Measurements from ENCODE around the gene EXTL1.
A peak's percentile ranks its signal among the peaks of the same experiment; 100 is the strongest.

EXTL1 gene

DNA sequence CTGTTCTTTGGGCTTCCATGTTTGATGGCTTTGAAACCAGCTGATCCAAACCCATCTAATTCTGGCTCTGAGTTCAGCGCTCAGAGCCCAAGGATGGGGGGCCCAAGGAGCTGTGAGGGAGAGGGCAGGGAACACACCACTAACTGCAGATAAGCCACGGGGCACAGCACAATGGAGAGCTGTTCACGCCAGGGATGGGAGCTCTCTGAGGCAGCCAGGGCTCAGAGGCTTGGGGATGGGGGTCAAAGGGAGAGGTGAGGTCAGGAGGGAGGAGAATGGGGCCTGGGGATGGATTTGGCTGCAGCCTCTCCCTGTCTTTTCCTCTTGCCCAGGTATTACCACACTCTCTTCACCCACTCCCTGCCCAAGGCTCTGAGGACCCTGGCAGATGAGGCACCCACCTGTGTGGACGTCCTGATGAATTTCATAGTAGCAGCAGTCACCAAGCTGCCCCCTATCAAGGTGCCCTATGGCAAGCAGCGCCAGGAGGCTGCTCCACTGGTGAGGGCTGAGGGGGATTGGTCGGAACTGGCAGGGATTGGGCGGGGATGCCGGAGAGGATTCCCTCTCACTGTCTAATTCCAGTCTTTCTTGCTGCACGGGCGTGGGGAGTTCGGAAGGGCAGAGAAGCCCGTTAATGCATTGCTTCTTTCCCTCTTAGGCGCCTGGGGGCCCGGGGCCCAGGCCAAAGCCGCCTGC, 13.1 kb downstream of the EXTL1 start:
- Histone ChIP-seq H3K27me3 (peaks cover 0 to 10% (median 0%) of the 10 kb centered on the region in 11 experiments; a peak in 6 of 22 replicates), H3K36me3 (no peaks in the 10 kb centered on the region), H3K4me1 (peaks cover 13 to 33% (median 20%) of the 10 kb centered on the region in 10 experiments), H4K20me1 (no peaks in the 10 kb centered on the region; a peak in 1 of 22 replicates), H3K27ac (no peak overlapping the region), H3K4me2 (peak overlapping the region; percentile 90 to 99 (median 95)), H3K9me3 (replicated peaks in 1 of 11) (no peaks in the 10 kb centered on the region), H3K4me3 (peak overlapping the region; percentile 67 to 83 (median 74)), H3K9ac (peak overlapping the region in 10 of 11 experiments; percentile 64 to 80 (median 76); a peak in 20 of 22 replicates)
- TF ChIP-seq Cebpa-rat (IDR thresholded peaks at IDR 0.05), result no peak

DNA sequence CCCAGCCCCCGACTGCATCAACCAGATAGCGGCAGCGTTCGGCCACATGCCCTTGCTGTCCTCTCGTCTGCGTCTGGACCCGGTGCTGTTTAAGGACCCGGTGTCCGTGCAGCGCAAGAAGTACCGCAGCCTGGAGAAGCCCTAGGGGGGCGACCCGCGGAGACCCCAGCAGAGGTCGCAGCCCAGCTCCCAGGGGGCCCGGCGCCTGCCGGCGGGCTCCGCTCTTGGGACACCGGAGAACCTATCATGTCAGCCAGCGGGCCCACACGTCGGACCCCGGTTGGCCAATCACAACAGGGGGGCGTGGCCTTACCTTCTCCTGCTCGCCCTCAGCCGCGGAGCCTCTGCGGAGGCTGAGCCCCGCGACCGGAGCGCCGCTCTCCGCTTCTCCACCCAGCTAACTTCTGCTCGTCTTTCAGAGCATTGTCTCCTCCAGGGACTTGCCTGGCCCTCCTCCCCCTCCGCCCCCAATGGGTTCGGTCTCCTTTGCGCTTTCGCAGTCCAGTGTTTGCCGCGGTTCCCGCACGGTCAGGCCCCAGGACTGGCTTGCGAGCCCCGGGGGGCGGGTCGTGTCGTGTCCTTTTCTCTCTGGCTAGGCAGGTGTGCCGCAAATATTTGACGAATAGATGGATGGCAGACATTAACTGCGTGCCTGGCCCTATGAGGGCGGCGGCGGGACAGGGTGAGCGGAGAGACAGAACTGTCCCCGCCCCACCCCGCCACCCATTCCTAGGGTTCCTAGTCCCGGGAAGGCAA, 13.8 kb downstream of the EXTL1 start:
- no peak for TF ChIP-seq Cebpa-rat (IDR thresholded peaks at IDR 0.05)
- Histone ChIP-seq H3K4me3 (peak overlapping the region; percentile 67 to 83 (median 74)), H3K27me3 (peaks cover 0 to 10% (median 0%) of the 10 kb centered on the region in 11 experiments; a peak in 6 of 22 replicates), H4K20me1 (no peaks in the 10 kb centered on the region), H3K27ac (peak overlapping the region in 10 of 11 experiments; percentile 8 to 56 (median 42); a peak in 12 of 22 replicates), H3K36me3 (no peaks in the 10 kb centered on the region), H3K9ac (peak overlapping the region; percentile 64 to 80 (median 76)), H3K4me1 (peaks cover 13 to 35% (median 21%) of the 10 kb centered on the region in 10 experiments), H3K9me3 (replicated peaks in 1 of 11) (no peaks in the 10 kb centered on the region), H3K4me2 (peak overlapping the region; percentile 90 to 99 (median 95))

DNA sequence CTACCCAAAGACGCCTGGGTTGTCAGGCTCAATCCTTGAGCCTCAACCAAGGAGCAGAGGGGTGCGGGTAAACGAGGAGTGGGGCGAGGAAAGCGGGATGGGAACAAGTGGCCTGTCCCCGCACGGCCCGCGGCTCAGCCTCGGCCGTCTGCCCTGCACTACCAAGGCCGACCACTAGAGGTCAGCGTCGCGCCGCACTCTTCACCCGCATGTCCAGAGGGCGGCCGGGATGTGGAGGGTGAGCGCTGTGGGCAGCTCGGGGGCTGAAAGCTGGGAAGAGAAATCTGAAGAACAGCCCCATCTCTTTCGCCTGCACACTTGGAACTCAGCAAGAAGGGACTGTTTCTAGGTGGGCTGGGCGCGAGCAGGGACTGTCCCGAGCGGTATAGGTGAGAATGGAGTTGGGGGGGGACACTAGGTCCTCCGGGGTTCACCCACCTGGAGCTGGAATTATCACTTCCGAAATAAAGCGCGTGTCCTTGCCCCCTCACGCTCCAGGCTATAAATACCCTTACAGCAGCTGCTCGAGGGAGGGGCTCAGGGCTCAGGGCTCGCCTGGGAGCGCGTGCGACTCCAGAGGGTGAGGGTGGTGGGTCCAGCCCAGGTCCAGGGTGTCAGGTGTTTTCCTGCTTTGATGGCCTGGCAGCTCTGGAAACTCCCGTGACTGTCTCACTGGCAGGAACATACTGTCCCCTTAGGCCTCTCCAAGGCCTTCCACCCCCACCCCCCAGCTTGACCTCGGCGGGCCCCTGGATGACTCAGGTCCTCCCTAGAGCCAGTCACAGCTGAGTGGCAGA, 14.6 kb downstream of the EXTL1 start:
- no peak for TF ChIP-seq Cebpa-rat (IDR thresholded peaks at IDR 0.05)
- H4K20me1 ChIP-seq, result no peaks in the 10 kb centered on the region
- peak overlapping the region; percentile 64 to 80 (median 76) for H3K9ac ChIP-seq
- peaks cover 0 to 10% (median 0%) of the 10 kb centered on the region in 11 experiments; a peak in 6 of 22 replicates for H3K27me3 ChIP-seq
- no peaks in the 10 kb centered on the region for H3K36me3 ChIP-seq
- peak overlapping the region in 10 of 11 experiments; percentile 8 to 56 (median 42); a peak in 9 of 22 replicates for H3K27ac ChIP-seq
- peak overlapping the region; percentile 67 to 83 (median 74) for H3K4me3 ChIP-seq
- H3K9me3 ChIP-seq (replicated peaks in 1 of 11), result no peaks in the 10 kb centered on the region
- peaks cover 13 to 35% (median 21%) of the 10 kb centered on the region in 10 experiments for H3K4me1 ChIP-seq
- H3K4me2 ChIP-seq, result peak overlapping the region; percentile 90 to 99 (median 95)

DNA sequence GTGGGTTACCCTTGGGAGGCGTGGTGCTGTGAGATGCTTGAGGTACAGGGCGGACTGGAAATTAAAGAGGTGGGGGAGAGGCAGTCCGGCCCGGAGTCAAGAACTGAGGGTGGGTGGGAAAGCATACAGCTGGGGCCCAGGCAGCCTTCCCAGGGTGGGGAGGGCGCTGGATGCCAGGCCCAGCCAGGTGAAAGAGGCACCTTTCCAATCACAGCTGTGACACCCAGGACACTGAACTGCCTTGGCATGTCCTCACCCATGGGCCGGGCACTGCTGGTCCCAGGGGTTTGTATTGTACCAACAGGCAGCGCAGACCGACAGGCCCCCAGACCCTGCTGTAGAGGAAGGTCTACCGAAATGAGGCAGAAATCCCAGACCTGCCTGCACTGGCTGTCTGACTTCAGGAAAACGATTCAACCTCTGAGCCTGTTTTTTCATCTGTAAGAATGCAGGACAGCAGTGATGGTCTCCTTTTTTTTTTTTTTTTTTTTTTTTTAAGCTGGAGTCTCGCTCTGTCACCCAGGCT, 15.2 kb downstream of the EXTL1 start:
- H3K4me1 ChIP-seq, result peaks cover 13 to 35% (median 21%) of the 10 kb centered on the region in 10 experiments
- H3K27ac ChIP-seq, result no peak overlapping the region

DNA sequence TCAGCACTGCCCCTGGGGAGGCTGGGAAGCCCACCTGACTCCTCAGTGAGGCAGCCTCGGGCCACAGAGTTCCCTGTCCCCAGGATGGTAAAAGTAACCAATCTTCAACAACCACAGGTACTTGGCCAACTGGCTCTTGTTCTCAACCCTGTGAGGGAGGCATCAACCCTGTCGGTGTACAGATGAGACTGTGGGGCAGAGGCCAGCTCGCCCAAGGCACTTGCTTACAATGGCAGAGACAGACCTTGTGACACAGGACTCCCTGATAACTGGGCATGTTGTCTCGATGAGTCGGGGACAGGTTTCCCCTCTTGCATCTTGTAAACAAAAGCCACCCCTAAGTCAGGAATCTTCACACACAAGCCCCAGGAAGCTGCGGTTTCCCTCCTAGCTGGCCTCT, 16.3 kb downstream of the EXTL1 start:
- Histone ChIP-seq H3K9ac (0 out of 22 replicates have a peak overlapping the region, but pooled peaks of 1 of the 11 experiments have one; percentile 32), H3K27ac (no peak overlapping the region), H3K4me1 (peaks cover 13 to 35% (median 21%) of the 10 kb centered on the region in 10 experiments), H4K20me1 (no peaks in the 10 kb centered on the region), H3K9me3 (replicated peaks in 1 of 11) (no peaks in the 10 kb centered on the region), H3K4me2 (peak overlapping the region in 4 of 11 experiments; percentile 1 to 30 (median 10); a peak in 3 of 22 replicates), H3K4me3 (no peak overlapping the region), H3K27me3 (peaks cover 0 to 20% (median 3%) of the 10 kb centered on the region in 11 experiments; a peak in 10 of 22 replicates), H3K36me3 (no peaks in the 10 kb centered on the region)
- TF ChIP-seq Cebpa-rat (IDR thresholded peaks at IDR 0.05), result no peak

More for the DNA sequence above, 15.2 kb downstream of the EXTL1 start:
- peak overlapping the region; percentile 90 to 99 (median 95) for H3K4me2 ChIP-seq
- H3K27me3 ChIP-seq, result peaks cover 0 to 10% (median 0%) of the 10 kb centered on the region in 11 experiments; a peak in 6 of 22 replicates
- peak overlapping the region in 1 of 10 experiments; percentile 83; a peak in 1 of 20 replicates for H3K4me3 ChIP-seq
- no peaks in the 10 kb centered on the region for H3K36me3 ChIP-seq
- TF ChIP-seq Cebpa-rat (IDR thresholded peaks at IDR 0.05), result no peak
- H3K9me3 ChIP-seq (replicated peaks in 1 of 11), result no peaks in the 10 kb centered on the region
- H3K9ac ChIP-seq, result peak overlapping the region in 4 of 11 experiments; percentile 7 to 77 (median 75); a peak in 5 of 22 replicates
- H4K20me1 ChIP-seq, result no peaks in the 10 kb centered on the region

DNA sequence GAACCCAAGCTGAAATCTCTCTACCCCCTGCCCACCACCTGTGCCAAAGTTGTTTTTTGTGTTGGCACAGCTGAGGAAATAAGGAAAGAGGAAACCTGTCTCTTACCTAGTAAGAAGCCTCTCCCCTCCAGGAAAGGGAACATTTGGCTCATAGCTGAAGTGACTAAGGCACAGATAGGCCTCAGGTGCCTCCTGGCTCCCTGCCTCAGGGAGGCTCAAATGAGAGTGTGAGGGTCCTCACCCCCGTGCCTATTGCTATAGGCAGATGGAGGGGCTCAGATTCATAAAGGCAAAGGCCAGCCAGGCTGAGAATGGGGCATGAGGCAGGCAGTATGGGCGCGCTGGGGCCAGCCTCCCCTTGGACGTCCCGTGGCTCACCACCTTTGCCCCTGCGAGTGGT, 16.9 kb downstream of the EXTL1 start:
- no peak overlapping the region for H3K4me3 ChIP-seq
- H3K36me3 ChIP-seq, result no peaks in the 10 kb centered on the region
- no peak for TF ChIP-seq Cebpa-rat (IDR thresholded peaks at IDR 0.05)
- H3K9me3 ChIP-seq (replicated peaks in 1 of 11), result no peaks in the 10 kb centered on the region
- peaks cover 1 to 25% (median 9%) of the 10 kb centered on the region in 11 experiments; a peak in 14 of 22 replicates for H3K27me3 ChIP-seq
- no peak overlapping the region for H3K27ac ChIP-seq
- H3K9ac ChIP-seq, result no peak overlapping the region
- peak overlapping the region in 3 of 11 experiments; percentile 1 to 18 (median 3); a peak in 2 of 22 replicates for H3K4me2 ChIP-seq
- peaks cover 13 to 35% (median 21%) of the 10 kb centered on the region in 10 experiments for H3K4me1 ChIP-seq
- no peaks in the 10 kb centered on the region for H4K20me1 ChIP-seq

DNA sequence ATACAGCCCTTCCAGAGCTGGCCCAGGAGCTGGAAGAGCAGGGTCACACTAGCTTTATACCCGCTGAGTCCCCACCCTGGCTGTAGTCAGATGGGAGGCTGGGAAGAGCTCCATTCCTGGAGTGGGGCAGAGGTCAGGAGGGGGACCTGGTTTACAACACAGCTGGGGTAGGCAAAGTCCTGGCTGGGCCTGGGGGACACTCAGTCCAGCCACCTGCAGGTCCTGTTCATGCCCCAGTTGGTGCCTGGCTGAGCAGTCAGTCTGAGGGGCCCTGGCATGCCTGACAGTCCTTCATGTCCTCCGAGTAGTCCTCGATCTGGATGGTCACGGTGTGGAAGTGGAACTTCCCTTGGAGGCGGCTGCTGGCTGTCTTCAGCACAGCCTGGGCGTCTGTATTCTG, 17.3 kb downstream of the EXTL1 start:
- peaks cover 13 to 35% (median 21%) of the 10 kb centered on the region in 10 experiments for H3K4me1 ChIP-seq
- no peaks in the 10 kb centered on the region for H3K36me3 ChIP-seq
- no peak overlapping the region for H3K9ac ChIP-seq
- no peaks in the 10 kb centered on the region for H3K9me3 ChIP-seq (replicated peaks in 1 of 11)
- peaks cover 0 to 3% (median 0%) of the 10 kb centered on the region in 11 experiments; a peak in 1 of 22 replicates for H4K20me1 ChIP-seq
- no peak overlapping the region for H3K4me3 ChIP-seq
- H3K27ac ChIP-seq, result no peak overlapping the region
- no peak overlapping the region for H3K4me2 ChIP-seq
- no peak for TF ChIP-seq Cebpa-rat (IDR thresholded peaks at IDR 0.05)
- peaks cover 6 to 30% (median 13%) of the 10 kb centered on the region in 11 experiments; a peak in 20 of 22 replicates for H3K27me3 ChIP-seq

DNA sequence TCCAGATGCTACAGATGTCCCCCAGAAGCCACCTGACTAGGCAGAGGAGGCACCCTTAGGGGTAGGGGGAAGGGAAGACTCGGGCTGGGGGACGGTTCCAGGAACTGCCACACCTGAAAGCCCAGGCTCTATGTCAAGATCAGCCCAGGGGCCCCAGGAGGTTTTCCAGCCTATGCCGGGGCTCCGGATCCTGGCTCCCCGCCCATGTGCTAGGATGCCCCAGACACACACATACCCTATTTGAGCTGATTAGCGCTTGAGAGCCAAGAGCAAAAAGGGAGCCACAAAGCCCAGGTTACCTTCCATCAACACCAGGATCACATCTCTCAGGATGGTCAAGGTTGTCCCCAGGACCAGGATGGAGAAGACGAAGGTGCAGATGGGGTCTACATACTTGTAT, 19.8 kb downstream of the EXTL1 start:
- Histone ChIP-seq H3K9me3 (replicated peaks in 1 of 11) (no peaks in the 10 kb centered on the region), H3K4me1 (peaks cover 2 to 23% (median 9%) of the 10 kb centered on the region in 10 experiments), H3K36me3 (no peaks in the 10 kb centered on the region), H3K27ac (no peak overlapping the region), H3K4me2 (no peak overlapping the region), H3K4me3 (no peak overlapping the region), H4K20me1 (peaks cover 0 to 14% (median 0%) of the 10 kb centered on the region in 11 experiments; a peak in 6 of 22 replicates), H3K27me3 (peaks cover 25 to 45% (median 37%) of the 10 kb centered on the region in 11 experiments), H3K9ac (no peak overlapping the region)
- TF ChIP-seq Cebpa-rat (IDR thresholded peaks at IDR 0.05), result no peak
